ENCODE measurements around the gene MRI1. TPM values are rescaled to one million over a fixed set of nuclear protein-coding genes. Genes with fewer than 3 reads are reported as not detected.
A peak's percentile ranks its signal among the peaks of the same experiment; 100 is the strongest.
"Not testable (repeated sequence)": the region's sequence is repeated elsewhere in the genome, so short reads cannot be mapped to it uniquely, and the experiment has no call there.

MRI1 gene
- total RNA-seq, 1 experiment from 2014 or later, result 51.3 TPM

- H3K4me3 ChIP-seq (ENCODE audit: insufficient read depth, low read depth, low read length), result peak overlapping the region; percentile 29
- no peaks in the 10 kb centered on the region for H3K27me3 ChIP-seq (ENCODE audit: control insufficient read depth, insufficient read depth, low read length)
- DNase-seq, result no peak
- H3K36me3 ChIP-seq (replicated peaks; ENCODE audit: control insufficient read depth, insufficient read depth, low read length), result 0 out of 2 replicates have a peak, but pooled peaks cover 1% of the 10 kb centered on the region
Observed at GRCh38 chr19:13747098-13747453, 17.2 kb upstream of the MRI1 start.

GRCh38 chr19:13748169-13748828 lies 16.0 kb upstream of the MRI1 start:
- peak; percentile 58 for DNase-seq

GRCh38 chr19:13751436-13751835 lies 12.9 kb upstream of the MRI1 start:
- no peak for DNase-seq
- Histone ChIP-seq H3K36me3 (replicated peaks; ENCODE audit: control insufficient read depth, insufficient read depth, low read length) (peaks cover 13% of the 10 kb centered on the region), H3K27me3 (ENCODE audit: control insufficient read depth, insufficient read depth, low read length) (no peaks in the 10 kb centered on the region), H3K4me3 (ENCODE audit: insufficient read depth, low read depth, low read length) (no peak overlapping the region)

More at GRCh38 chr19:13748169-13748828, 16.0 kb upstream of the MRI1 start:
- H3K27me3 ChIP-seq (ENCODE audit: control insufficient read depth, insufficient read depth, low read length), result no peaks in the 10 kb centered on the region
- peak overlapping the region; percentile 81 for H3K4me3 ChIP-seq (ENCODE audit: insufficient read depth, low read depth, low read length)
- peaks cover 4% of the 10 kb centered on the region; the same call in 1 of the 2 replicates for H3K36me3 ChIP-seq (replicated peaks; ENCODE audit: control insufficient read depth, insufficient read depth, low read length)

GRCh38 chr19:13753622-13754021 lies 10.7 kb upstream of the MRI1 start:
- DNase-seq; H3K4me3 ChIP-seq (ENCODE audit: insufficient read depth, low read depth, low read length); H3K27me3 ChIP-seq (ENCODE audit: control insufficient read depth, insufficient read depth, low read length): not testable (repeated sequence)
- H3K36me3 ChIP-seq (replicated peaks; ENCODE audit: control insufficient read depth, insufficient read depth, low read length), result peaks cover 16% of the 10 kb centered on the region

GRCh38 chr19:13756210-13756609 lies 8.1 kb upstream of the MRI1 start:
- Histone ChIP-seq H3K4me3 (ENCODE audit: insufficient read depth, low read depth, low read length) (no peak overlapping the region), H3K27me3 (ENCODE audit: control insufficient read depth, insufficient read depth, low read length) (no peaks in the 10 kb centered on the region), H3K36me3 (replicated peaks; ENCODE audit: control insufficient read depth, insufficient read depth, low read length) (peaks cover 21% of the 10 kb centered on the region)
- no peak for DNase-seq

GRCh38 chr19:13757805-13758772 lies 6.2 kb upstream of the MRI1 start:
- no peaks in the 10 kb centered on the region for H3K27me3 ChIP-seq (ENCODE audit: control insufficient read depth, insufficient read depth, low read length)
- peaks cover 20% of the 10 kb centered on the region for H3K36me3 ChIP-seq (replicated peaks; ENCODE audit: control insufficient read depth, insufficient read depth, low read length)

GRCh38 chr19:13758795-13759194 lies 5.5 kb upstream of the MRI1 start:
- H3K4me3 ChIP-seq (ENCODE audit: insufficient read depth, low read depth, low read length), result no peak overlapping the region
- no peak for DNase-seq
- no peaks in the 10 kb centered on the region for H3K27me3 ChIP-seq (ENCODE audit: control insufficient read depth, insufficient read depth, low read length)
- peaks cover 22% of the 10 kb centered on the region for H3K36me3 ChIP-seq (replicated peaks; ENCODE audit: control insufficient read depth, insufficient read depth, low read length)

More at GRCh38 chr19:13757805-13758772, 6.2 kb upstream of the MRI1 start:
- DNase-seq, result no peak
- H3K4me3 ChIP-seq (ENCODE audit: insufficient read depth, low read depth, low read length), result no peak overlapping the region

- Histone ChIP-seq H3K27me3 (ENCODE audit: control insufficient read depth, insufficient read depth, low read length) (no peaks in the 10 kb centered on the region), H3K36me3 (replicated peaks; ENCODE audit: control insufficient read depth, insufficient read depth, low read length) (peaks cover 12% of the 10 kb centered on the region), H3K4me3 (ENCODE audit: insufficient read depth, low read depth, low read length) (no peak overlapping the region)
- no peak for DNase-seq
Observed at GRCh38 chr19:13761423-13761822, 2.9 kb upstream of the MRI1 start.

GRCh38 chr19:13762635-13763235 lies 1.6 kb upstream of the MRI1 start:
- H3K4me3 ChIP-seq (ENCODE audit: insufficient read depth, low read depth, low read length), result no peak overlapping the region
- DNase-seq, result peak; percentile 65
- H3K27me3 ChIP-seq (ENCODE audit: control insufficient read depth, insufficient read depth, low read length), result no peaks in the 10 kb centered on the region
- H3K36me3 ChIP-seq (replicated peaks; ENCODE audit: control insufficient read depth, insufficient read depth, low read length), result peaks cover 11% of the 10 kb centered on the region

- Histone ChIP-seq H3K36me3 (replicated peaks; ENCODE audit: control insufficient read depth, insufficient read depth, low read length) (peaks cover 10% of the 10 kb centered on the region), H3K4me3 (ENCODE audit: insufficient read depth, low read depth, low read length) (no peak overlapping the region), H3K27me3 (ENCODE audit: control insufficient read depth, insufficient read depth, low read length) (no peaks in the 10 kb centered on the region)
- peak; percentile 34 for DNase-seq
Observed at GRCh38 chr19:13763265-13763664, 1.1 kb upstream of the MRI1 start.

- Histone ChIP-seq H3K36me3 (replicated peaks; ENCODE audit: control insufficient read depth, insufficient read depth, low read length) (peaks cover 7% of the 10 kb centered on the region), H3K27me3 (ENCODE audit: control insufficient read depth, insufficient read depth, low read length) (no peaks in the 10 kb centered on the region), H3K4me3 (ENCODE audit: insufficient read depth, low read depth, low read length) (peak overlapping the region; percentile 73)
- peak; percentile 81 for DNase-seq
Observed at GRCh38 chr19:13764821-13765394, 586 bp downstream of the MRI1 start.

GRCh38 chr19:13765395-13766094 lies 1.2 kb downstream of the MRI1 start:
- Histone ChIP-seq H3K27me3 (ENCODE audit: control insufficient read depth, insufficient read depth, low read length) (no peaks in the 10 kb centered on the region), H3K36me3 (replicated peaks; ENCODE audit: control insufficient read depth, insufficient read depth, low read length) (peaks cover 4% of the 10 kb centered on the region), H3K4me3 (ENCODE audit: insufficient read depth, low read depth, low read length) (peak overlapping the region; percentile 73)
- peak; percentile 73 for DNase-seq

- no peaks in the 10 kb centered on the region for H3K27me3 ChIP-seq (ENCODE audit: control insufficient read depth, insufficient read depth, low read length)
- peaks cover 4% of the 10 kb centered on the region for H3K36me3 ChIP-seq (replicated peaks; ENCODE audit: control insufficient read depth, insufficient read depth, low read length)
- no peak for DNase-seq
- no peak overlapping the region for H3K4me3 ChIP-seq (ENCODE audit: insufficient read depth, low read depth, low read length)
Observed at GRCh38 chr19:13766095-13766481, 1.8 kb downstream of the MRI1 start.

GRCh38 chr19:13768510-13768909 lies 4.2 kb downstream of the MRI1 start:
- no peaks in the 10 kb centered on the region; the same call in 1 of the 2 replicates for H3K36me3 ChIP-seq (replicated peaks; ENCODE audit: control insufficient read depth, insufficient read depth, low read length)
- H3K4me3 ChIP-seq (ENCODE audit: insufficient read depth, low read depth, low read length), result no peak overlapping the region
- DNase-seq, result peak; percentile 49
- no peaks in the 10 kb centered on the region for H3K27me3 ChIP-seq (ENCODE audit: control insufficient read depth, insufficient read depth, low read length)
